SK-N-SH (cell line): ENCODE results near the gene PERM1. TPM values are rescaled to one million over a fixed set of nuclear protein-coding genes. Genes with fewer than 3 reads are reported as not detected.

Experiments
- CTCF ChIA-PET: fragments of 300-600, 350-600 bp; formaldehyde crosslinking; extraction: SDS; loops from one replicate; lab custom pipeline; 2021; lab: Yijun Ruan, JAX
- POLR2A ChIA-PET: fragments of 350-600 bp; sonication (Branson Sonifier 250); formaldehyde crosslinking; extraction: SDS; loops from one replicate; lab custom pipeline; 2020; ENCODE audit warnings: antibody characterized with exemption, inconsistent platforms; lab: Yijun Ruan, JAX
- DNase-seq: peaks from one replicate; pipeline ENCODE4 v3.0.0; 2012
- H2AFZ ChIP-seq: fragments of 200-600 bp; sonication (generic); 2 replicates; pipeline ENCODE4 v1.8.1; 2016; ENCODE audit warnings: antibody characterized with exemption, mild to moderate bottlenecking, low read depth
- H3F3A ChIP-seq: fragments of 200-600 bp; sonication (generic); replicated peaks from 2 replicates; pipeline ENCODE3; 2016; ENCODE audit warnings: antibody characterized with exemption, mild to moderate bottlenecking; ENCODE audit not compliant: insufficient read depth
- H3K27ac ChIP-seq, 2 experiments: fragments of 200-500 bp in 1 of 2; fragments of 200-600 bp in 1 of 2; sonication (Bioruptor generic) in 1 of 2; sonication (generic), shearing (Covaris generic) in 1 of 2; 2 replicates each; pipeline versions ENCODE4 v1.5.1 to v1.6.1; 2014 to 2016; ENCODE audit warnings: low read depth in 2 of 2, inconsistent platforms in 1 of 2, low read length in 1 of 2, mild to moderate bottlenecking in 1 of 2, mixed read lengths in 1 of 2
- H3K27me3 ChIP-seq: fragments of 200-600 bp; sonication (generic), shearing (Covaris generic); 2 replicates; pipeline ENCODE4 v1.6.1; 2016; ENCODE audit warnings: mixed run types; ENCODE audit not compliant: insufficient read depth
- H3K36me3 ChIP-seq, 2 experiments: fragments of 200-500 bp in 1 of 2; fragments of 200-600 bp in 1 of 2; sonication (Bioruptor generic) in 1 of 2; sonication (generic) in 1 of 2; replicated peaks in 1 of 2; 2 replicates each; pipeline versions ENCODE3 to v1.5.1; 2014 to 2016; ENCODE audit warnings: low read length in 1 of 2, mild to moderate bottlenecking in 1 of 2; ENCODE audit not compliant: insufficient read depth in 2 of 2, control insufficient read depth in 1 of 2
- H3K4me1 ChIP-seq, 2 experiments: fragments of 200-500 bp in 1 of 2; fragments of 200-600 bp in 1 of 2; sonication (Bioruptor generic) in 1 of 2; sonication (generic), shearing (Covaris generic) in 1 of 2; 2 replicates each; pipeline versions ENCODE4 v1.5.1 to v1.6.1; 2014 to 2016; ENCODE audit warnings: low read depth in 1 of 2, low read length in 1 of 2, mixed run types in 1 of 2; ENCODE audit not compliant: insufficient read depth in 2 of 2, control insufficient read depth in 1 of 2
- H3K4me2 ChIP-seq: fragments of 200-600 bp; sonication (generic), shearing (Covaris generic); 2 replicates; pipeline ENCODE4 v1.6.1; 2017; ENCODE audit warnings: mixed run types
- H3K4me3 ChIP-seq, 2 experiments: fragments of 200-500 bp in 1 of 2; fragments of 200-600 bp in 1 of 2; sonication (Bioruptor generic) in 1 of 2; sonication (generic), shearing (Covaris generic) in 1 of 2; 2 replicates each; pipeline versions ENCODE4 v1.5.1 to v1.8.1; 2014 to 2016; ENCODE audit warnings: low read depth in 2 of 2, inconsistent platforms in 1 of 2, low read length in 1 of 2, mild to moderate bottlenecking in 1 of 2, mixed read lengths in 1 of 2, moderate library complexity in 1 of 2
- H3K79me2 ChIP-seq: fragments of 200-600 bp; sonication (generic); 2 replicates; pipeline ENCODE4 v1.8.1; 2017; ENCODE audit warnings: mild to moderate bottlenecking; ENCODE audit not compliant: insufficient read depth
- H3K9ac ChIP-seq: fragments of 200-600 bp; sonication (generic); 2 replicates; pipeline ENCODE4 v1.6.1; 2017; ENCODE audit warnings: mixed run types
- H3K9me2 ChIP-seq: fragments of 200-600 bp; sonication (generic); 2 replicates; pipeline ENCODE4 v1.6.1; 2017; ENCODE audit warnings: mixed run types
- H3K9me3 ChIP-seq: fragments of 200-600 bp; sonication (generic); 2 replicates; pipeline ENCODE4 v1.6.1; 2017; ENCODE audit warnings: mixed run types, mild to moderate bottlenecking, moderate library complexity
- H4K20me1 ChIP-seq: fragments of 200-600 bp; sonication (generic); 2 replicates; pipeline ENCODE4 v1.6.1; 2017; ENCODE audit warnings: mild to moderate bottlenecking, mixed run types; ENCODE audit not compliant: insufficient read depth
- CHD2 ChIP-seq: fragments of 150-350 bp; IDR thresholded peaks from 2 replicates; pipeline ENCODE4 v1.6.1; 2018; ENCODE audit warnings: low read length; ENCODE audit not compliant: partially characterized antibody
- FOSL2 ChIP-seq: IDR thresholded peaks from 2 replicates; pipeline ENCODE4 v1.4.0; 2012; ENCODE audit warnings: low read depth, mild to moderate bottlenecking, moderate library complexity, borderline replicate concordance
- FOXJ3 ChIP-seq: sonication (generic); formaldehyde crosslinking; IDR thresholded peaks from 2 replicates; pipeline ENCODE4 v1.5.1; 2020; ENCODE audit warnings: mild to moderate bottlenecking, missing genetic modification reagents
- GATA2 ChIP-seq: sonication (generic); formaldehyde crosslinking; IDR thresholded peaks from 2 replicates; pipeline ENCODE4 v1.5.0; 2020; ENCODE audit warnings: mild to moderate bottlenecking, missing genetic modification reagents
- JUND ChIP-seq: IDR thresholded peaks from 2 replicates; pipeline ENCODE4 v1.4.0; 2012
- NFIC ChIP-seq: IDR thresholded peaks from 2 replicates; pipeline ENCODE4 v1.4.0; 2012; ENCODE audit warnings: borderline replicate concordance
- POLR2AphosphoS5 ChIP-seq: IDR thresholded peaks from 2 replicates; pipeline ENCODE4 v1.6.1; 2012; ENCODE audit warnings: low read depth, low read length
- RAD21 ChIP-seq: IDR thresholded peaks from 2 replicates; pipeline ENCODE4 v1.6.1; 2012; ENCODE audit warnings: mild to moderate bottlenecking, low read length
- RCOR1 ChIP-seq: fragments of 150-350 bp; IDR thresholded peaks from 2 replicates; pipeline ENCODE4 v1.6.1; 2017; ENCODE audit warnings: antibody characterized with exemption, low read length
- SIN3A ChIP-seq: IDR thresholded peaks from 2 replicates; pipeline ENCODE4 v1.6.1; 2012; ENCODE audit warnings: low read depth, mild to moderate bottlenecking, low read length, moderate library complexity, borderline replicate concordance
- TAF1 ChIP-seq: IDR thresholded peaks from 2 replicates; pipeline ENCODE4 v1.6.1; 2012; ENCODE audit warnings: low read depth, mild to moderate bottlenecking, low read length, moderate library complexity, borderline replicate concordance
- TEAD4 ChIP-seq: IDR thresholded peaks from 2 replicates; pipeline ENCODE4 v1.4.0; 2012; ENCODE audit warnings: mild to moderate bottlenecking, borderline replicate concordance; ENCODE audit not compliant: insufficient read depth
- WGBS: methylation state at CpG from one replicate; pipeline ENCODE4 v1.1.6; 2017; ENCODE audit warnings: low lambda C conversion rate; 5-methylcytosine and 5-hydroxymethylcytosine counted together
- polyA plus RNA-seq, 3 experiments: library from polyadenylated mRNA; depleted of rRNA; stranded (reverse); fragments of >200 nt; gene quantifications; 2 replicates each; pipeline ENCODE4 v1.2.3, GENCODE V29; 2012
- TF ChIP-seq, protein P1 (sequence below): fragments of 150-350 bp; IDR thresholded peaks from 2 replicates; pipeline ENCODE4 v1.6.1; 2017; ENCODE audit warnings: antibody characterized with exemption, low read length, low read depth, borderline replicate concordance
- TF ChIP-seq, protein P2 (sequence below): fragments of 150-350 bp; IDR thresholded peaks from 2 replicates; pipeline ENCODE4 v1.6.1; 2016; ENCODE audit warnings: mild to moderate bottlenecking, low read depth, low read length
- TF ChIP-seq, protein P3 (sequence below): IDR thresholded peaks from 2 replicates; pipeline ENCODE4; 2012

PERM1 gene
- polyA plus RNA-seq, 1 of the 3 experiments (the other 2 are of a cell fraction): 0.25 TPM

DNA sequence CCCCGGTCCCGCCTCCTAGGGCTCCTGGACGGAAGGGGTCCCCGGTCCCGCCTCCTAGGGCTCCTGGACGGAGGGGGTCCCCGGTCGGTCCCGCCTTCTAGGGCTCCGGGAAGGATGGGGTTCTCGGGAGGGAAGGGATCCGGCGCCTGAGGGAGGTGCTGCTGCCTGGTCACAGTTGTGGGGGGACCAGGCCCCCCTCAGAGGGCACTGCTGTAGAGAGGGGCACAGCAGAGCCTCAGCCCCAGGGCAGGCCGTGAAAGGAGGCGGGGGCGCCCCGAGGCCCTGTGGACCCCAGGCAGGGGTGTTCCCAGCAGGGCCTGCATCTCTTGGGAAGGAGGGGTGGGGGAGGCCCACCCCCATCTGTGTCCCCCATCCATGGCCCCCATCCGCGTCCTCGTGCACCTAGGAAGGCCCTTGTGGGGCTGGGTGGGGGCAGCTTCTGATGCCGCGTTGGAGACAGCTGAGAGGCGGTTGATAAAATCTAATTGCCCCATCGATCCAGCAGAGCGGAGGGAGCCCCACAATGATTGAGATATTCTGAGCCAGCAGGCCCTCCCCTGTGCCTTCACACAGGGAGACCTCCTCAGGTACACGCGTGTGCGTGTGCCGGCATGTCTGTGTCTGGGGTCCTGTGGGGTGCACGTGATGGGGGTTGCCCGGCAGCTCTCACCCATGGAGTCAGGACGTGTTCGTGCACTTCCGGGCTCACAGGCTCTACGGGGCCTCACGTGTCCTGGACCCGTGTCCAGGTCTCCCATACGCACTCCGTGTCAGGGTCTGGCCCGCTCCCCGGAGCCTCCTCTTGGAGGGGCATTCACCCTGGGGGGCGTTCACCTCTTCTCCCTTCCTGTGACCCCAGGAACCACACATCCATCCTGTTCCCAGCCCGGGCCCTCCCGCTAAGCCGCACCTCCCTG lies 45.3 kb downstream of the PERM1 start:
- CTCF ChIA-PET: interaction anchor here (3.1 to 8.9 kb wide), 3 partner anchors 10 to 32 kb away, joined by 17 to 125 read pairs (median 61); no protein-coding TSS in a partner anchor
- H3K79me2 ChIP-seq: no peaks in the 10 kb centered on the region

DNA sequence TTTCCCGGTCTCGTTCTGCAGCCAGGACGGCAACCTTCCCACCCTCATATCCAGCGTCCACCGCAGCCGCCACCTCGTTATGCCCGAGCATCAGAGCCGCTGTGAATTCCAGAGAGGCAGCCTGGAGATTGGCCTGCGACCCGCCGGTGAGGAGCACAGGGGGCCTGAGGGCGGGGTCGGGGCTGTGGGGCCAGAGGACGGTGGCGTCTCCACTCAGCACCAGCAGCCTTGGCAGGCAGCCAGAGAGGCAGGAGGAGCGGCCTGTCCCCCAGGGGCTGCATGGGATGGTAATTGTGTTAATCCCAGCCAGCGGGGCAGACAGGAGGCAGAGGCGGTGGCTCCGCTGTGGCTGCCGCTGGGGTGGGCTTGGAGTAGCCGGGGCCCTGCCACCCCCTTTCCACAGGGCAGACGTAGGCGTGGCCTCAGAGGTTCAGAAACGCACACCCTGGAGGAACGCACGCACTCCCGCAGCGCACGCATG lies 46.1 kb downstream of the PERM1 start:
- Histone ChIP-seq H3K4me1 (peaks cover 0 to 29% of the 10 kb centered on the region in 2 experiments; a peak in 1 of 4 replicates), H3K9me3 (no peaks in the 10 kb centered on the region), H3F3A (peaks cover 8% of the 10 kb centered on the region), H3K27ac (no peak overlapping the region), H3K9me2 (no peaks in the 10 kb centered on the region), H3K79me2 (no peaks in the 10 kb centered on the region), H3K4me2 (no peak overlapping the region), H2AFZ (no peak overlapping the region), H3K4me3 (no peak overlapping the region), H4K20me1 (no peaks in the 10 kb centered on the region), H3K9ac (no peak overlapping the region), H3K36me3 (no peaks in the 10 kb centered on the region), H3K27me3 (no peaks in the 10 kb centered on the region)
- 43% methylated on average over 8 of the region's 30 CpGs for WGBS
- POLR2A ChIA-PET: no interaction called here
- CTCF ChIA-PET: interaction anchor here (1.0 kb wide), 1 partner anchor 49 kb away, joined by 3 read pairs; no protein-coding TSS in a partner anchor
- peak; percentile 94 for DNase-seq
- TF ChIP-seq POLR2AphosphoS5: no peak
- peak; percentile 33; the same call in 1 of the 2 replicates for TF ChIP-seq RCOR1

More for the DNA sequence above, 45.3 kb downstream of the PERM1 start:
- H3K9me2 ChIP-seq: no peaks in the 10 kb centered on the region
- peaks cover 8% of the 10 kb centered on the region for H3F3A ChIP-seq
- H3K36me3 ChIP-seq: no peaks in the 10 kb centered on the region
- POLR2A ChIA-PET: no interaction called here
- WGBS: 87% methylated on average over 13 of the region's 45 CpGs
- no peaks in the 10 kb centered on the region for H3K27me3 ChIP-seq
- no peaks in the 10 kb centered on the region for H3K9me3 ChIP-seq
- DNase-seq: no peak
- peaks cover 0 to 36% of the 10 kb centered on the region in 2 experiments; a peak in 1 of 4 replicates for H3K4me1 ChIP-seq
- H3K27ac ChIP-seq: no peak overlapping the region
- H4K20me1 ChIP-seq: no peaks in the 10 kb centered on the region
- TF ChIP-seq, protein P1, sequence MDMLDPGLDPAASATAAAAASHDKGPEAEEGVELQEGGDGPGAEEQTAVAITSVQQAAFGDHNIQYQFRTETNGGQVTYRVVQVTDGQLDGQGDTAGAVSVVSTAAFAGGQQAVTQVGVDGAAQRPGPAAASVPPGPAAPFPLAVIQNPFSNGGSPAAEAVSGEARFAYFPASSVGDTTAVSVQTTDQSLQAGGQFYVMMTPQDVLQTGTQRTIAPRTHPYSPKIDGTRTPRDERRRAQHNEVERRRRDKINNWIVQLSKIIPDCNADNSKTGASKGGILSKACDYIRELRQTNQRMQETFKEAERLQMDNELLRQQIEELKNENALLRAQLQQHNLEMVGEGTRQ: no peak
- TF ChIP-seq JUND (no peak), FOSL2 (no peak), TEAD4 (no peak), NFIC (no peak), CHD2 (no peak), TAF1 (no peak), FOXJ3 (CRISPR knock-in tag) (no peak), RAD21 (no peak), GATA2 (CRISPR knock-in tag) (no peak), SIN3A (no peak), RCOR1 (no peak), POLR2AphosphoS5 (no peak)
- TF ChIP-seq, protein P2, sequence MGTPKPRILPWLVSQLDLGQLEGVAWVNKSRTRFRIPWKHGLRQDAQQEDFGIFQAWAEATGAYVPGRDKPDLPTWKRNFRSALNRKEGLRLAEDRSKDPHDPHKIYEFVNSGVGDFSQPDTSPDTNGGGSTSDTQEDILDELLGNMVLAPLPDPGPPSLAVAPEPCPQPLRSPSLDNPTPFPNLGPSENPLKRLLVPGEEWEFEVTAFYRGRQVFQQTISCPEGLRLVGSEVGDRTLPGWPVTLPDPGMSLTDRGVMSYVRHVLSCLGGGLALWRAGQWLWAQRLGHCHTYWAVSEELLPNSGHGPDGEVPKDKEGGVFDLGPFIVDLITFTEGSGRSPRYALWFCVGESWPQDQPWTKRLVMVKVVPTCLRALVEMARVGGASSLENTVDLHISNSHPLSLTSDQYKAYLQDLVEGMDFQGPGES: no peak
- TF ChIP-seq, protein P3, sequence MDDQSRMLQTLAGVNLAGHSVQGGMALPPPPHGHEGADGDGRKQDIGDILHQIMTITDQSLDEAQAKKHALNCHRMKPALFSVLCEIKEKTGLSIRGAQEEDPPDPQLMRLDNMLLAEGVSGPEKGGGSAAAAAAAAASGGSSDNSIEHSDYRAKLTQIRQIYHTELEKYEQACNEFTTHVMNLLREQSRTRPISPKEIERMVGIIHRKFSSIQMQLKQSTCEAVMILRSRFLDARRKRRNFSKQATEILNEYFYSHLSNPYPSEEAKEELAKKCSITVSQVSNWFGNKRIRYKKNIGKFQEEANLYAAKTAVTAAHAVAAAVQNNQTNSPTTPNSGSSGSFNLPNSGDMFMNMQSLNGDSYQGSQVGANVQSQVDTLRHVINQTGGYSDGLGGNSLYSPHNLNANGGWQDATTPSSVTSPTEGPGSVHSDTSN: no peak
- no peak overlapping the region for H2AFZ ChIP-seq
- no peak overlapping the region for H3K9ac ChIP-seq
- no peak overlapping the region for H3K4me3 ChIP-seq
- H3K4me2 ChIP-seq: no peak overlapping the region
